Measurements from ENCODE around the gene IGF2. TPM values are rescaled to one million over a fixed set of nuclear protein-coding genes. Genes with fewer than 3 reads are reported as not detected.
A peak's percentile ranks its signal among the peaks of the same experiment; 100 is the strongest.

IGF2 gene
- total RNA-seq, 1 donor from 2014 or later, result 6.7 TPM

GRCh38 chr11:2093575-2094353 lies 45.4 kb downstream of the IGF2 start:
- DNase-seq (ENCODE audit: low read depth in 2 of 2), result no peak

DNA sequence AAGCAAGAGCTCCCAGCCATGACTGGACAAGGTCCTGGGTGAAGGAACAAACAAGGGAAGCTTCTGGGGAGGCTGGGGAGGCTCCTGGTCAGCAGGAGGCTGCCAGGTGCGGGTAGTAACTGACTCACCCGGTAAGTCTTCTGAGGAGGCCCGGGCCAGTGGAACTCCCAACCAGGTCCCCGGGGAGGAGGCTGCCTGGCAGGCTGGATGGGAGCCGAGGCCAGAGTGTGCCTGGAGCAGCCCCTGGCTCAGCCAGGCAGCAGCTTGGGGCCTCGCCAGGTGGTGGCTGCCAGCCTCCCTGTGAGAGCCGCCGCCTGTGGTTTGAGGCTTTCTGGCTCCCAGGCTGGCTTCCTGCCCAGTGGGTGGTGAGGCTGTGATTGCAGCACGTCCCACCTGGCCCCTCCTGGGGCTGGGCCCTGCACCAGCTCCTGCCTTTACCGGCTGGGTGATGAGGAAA lies 46.2 kb downstream of the IGF2 start:
- no peak for DNase-seq (ENCODE audit: low read depth in 2 of 2)

- DNase-seq (ENCODE audit: low read depth in 2 of 2), result no peak
Observed at GRCh38 chr11:2092464-2092910, 46.7 kb downstream of the IGF2 start.

DNA sequence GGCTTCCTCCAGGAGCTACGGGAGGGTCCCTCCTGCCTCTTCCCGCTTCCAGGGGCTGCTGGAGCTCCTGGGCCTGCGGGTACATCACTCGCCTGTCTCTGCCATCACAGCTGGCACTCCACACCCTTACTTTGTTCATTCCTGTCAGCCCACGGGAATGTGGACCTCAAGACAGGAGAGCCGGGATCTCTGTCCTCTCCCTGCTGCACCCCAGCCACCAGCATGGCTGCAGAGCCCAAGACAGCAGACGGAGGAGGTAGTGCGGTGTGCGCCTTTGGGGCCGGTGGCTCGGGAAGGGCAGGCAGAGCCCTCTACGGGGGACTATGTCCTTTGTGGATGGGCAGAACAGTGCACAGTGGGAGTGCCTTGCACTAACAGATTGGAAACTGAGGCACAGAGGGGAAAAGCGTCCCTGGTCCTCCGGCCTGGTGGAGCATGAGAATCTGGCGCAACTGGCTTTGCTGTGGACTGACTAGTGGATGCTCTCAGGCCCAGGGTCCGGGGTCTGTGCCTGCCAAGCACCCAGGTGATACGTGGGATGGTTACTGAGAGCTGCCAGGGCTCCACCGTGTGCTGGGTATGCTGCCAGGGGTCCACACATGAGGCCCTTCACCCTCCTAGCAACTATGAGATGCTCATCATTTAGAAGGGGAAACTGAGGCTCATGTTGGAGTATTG lies 47.3 kb downstream of the IGF2 start:
- DNase-seq (ENCODE audit: low read depth in 2 of 2), result no peak

DNA sequence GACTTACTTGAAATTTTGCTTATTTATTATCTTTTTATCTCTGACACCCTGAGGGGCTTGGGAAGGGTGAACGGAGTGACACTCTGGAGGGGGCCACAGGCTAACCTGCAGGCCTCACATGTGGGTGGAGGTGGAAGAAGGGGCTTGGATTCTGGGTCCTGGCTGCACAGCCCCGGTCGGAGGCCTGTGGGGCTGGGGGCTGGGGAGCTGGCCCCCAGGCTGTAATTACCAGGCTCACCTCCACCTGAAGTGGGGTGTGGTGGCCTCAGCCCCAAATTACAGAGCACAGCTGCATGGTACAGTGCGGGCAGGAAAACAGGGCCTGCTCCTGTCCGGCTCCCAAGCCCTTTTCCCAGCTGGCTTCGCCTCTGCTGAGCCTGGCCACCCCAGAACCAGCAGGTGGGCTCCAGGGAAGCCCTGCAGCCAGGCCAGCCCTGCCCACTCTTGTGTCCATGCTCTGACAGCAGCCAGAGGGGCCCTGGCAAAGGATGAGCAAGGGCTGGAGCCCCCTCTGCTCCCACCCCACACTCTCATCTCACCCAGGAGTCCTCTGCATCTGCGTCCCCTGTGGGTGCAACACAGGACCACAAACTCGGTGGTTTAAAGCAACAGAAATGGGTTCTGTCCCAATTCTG lies 48.0 kb downstream of the IGF2 start:
- DNase-seq (ENCODE audit: low read depth in 2 of 2), result no peak

- DNase-seq (ENCODE audit: low read depth in 2 of 2), result no peak
Observed at GRCh38 chr11:2090172-2091111, 48.7 kb downstream of the IGF2 start.

DNA sequence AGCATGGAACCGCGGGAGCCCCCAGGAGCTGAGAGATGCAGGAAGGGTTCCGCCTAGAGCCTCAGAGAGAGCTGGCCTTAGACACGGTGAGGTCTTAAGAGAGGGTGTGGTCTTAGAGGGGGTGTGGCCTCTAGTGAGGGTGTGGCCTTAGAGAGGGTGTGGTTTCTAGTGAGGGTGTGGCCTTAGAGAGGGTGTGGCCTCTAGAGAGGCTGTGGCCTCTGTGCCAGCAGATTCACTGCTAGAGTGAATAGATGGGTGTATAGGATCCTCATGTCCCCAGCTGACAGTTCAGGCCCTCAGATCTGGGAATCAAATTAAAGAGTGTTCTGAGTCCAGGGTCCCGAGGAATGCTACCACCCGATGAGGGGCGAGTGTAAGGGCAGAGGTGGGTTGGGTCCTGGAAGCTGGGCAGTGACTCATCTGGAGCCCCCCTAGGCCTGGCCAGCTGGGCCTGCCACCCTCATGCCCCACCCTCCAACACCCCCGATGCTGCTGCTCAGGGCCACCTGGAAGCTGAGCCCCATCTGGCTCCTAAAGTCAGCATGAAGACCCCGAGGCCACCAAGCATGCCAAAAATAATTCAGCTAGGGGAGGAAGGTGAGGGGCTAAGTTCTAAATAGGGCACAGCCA lies 49.5 kb downstream of the IGF2 start:
- DNase-seq (ENCODE audit: low read depth in 2 of 2), result peak; percentile 37 to 52

- no peak for DNase-seq (ENCODE audit: low read depth in 2 of 2)
Observed at GRCh38 chr11:2088746-2089535, 50.2 kb downstream of the IGF2 start.

DNA sequence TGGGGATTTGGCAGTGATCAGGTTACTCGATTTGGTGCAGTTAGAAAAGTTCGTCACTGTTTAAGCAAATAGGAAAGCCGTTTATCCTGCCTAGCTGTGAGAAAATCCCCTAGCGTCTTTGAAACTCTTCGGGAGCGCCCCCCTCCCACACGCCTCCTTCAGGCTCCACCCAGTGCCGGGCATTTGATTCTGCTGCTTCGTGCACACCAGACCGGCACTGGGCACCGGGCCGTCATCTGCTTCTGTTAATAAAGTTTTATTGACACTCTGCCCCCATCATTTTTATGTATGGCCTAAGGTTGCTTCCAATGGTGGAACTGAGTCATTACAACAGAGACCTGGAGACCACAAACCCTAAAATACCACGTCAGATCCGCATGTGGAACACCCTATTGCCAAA lies 50.9 kb downstream of the IGF2 start:
- no peak for DNase-seq (ENCODE audit: low read depth in 2 of 2)

GRCh38 chr11:2086239-2087040 lies 52.7 kb downstream of the IGF2 start:
- DNase-seq (ENCODE audit: low read depth in 2 of 2), result no peak

- DNase-seq (ENCODE audit: low read depth in 2 of 2), result no peak
Observed at GRCh38 chr11:2085251-2086066, 53.7 kb downstream of the IGF2 start.

DNA sequence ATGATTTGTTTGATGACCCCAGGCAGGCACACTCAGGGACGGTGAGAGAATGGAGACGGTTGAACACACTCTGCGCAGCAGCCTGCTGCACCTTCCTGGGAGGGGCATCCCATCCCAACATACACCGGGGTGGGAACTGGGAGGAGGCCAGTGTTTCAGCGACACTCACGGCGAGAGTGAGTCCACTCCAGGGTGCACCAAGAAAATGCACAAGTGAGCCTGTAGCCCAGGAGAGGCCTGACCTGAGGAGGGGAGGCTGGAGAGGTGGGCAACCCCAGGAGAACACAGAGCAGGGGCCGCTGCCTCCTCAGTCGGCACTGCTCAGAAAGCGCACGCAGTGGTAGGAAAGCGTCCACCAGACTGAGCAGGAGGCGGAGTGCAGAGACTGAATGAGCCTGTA lies 54.5 kb downstream of the IGF2 start:
- DNase-seq (ENCODE audit: low read depth in 2 of 2), result no peak

Other genes starting within 250 kb of the IGF2 start
- gene PRR33, start 247.5 kb downstream of the IGF2 start, total RNA-seq, result not detected in 2 replicates
- not detected in 2 replicates for gene TNNT3, start 219.7 kb downstream of the IGF2 start, total RNA-seq
- 58.0 and 77.6 TPM in 2 replicates for gene MRPL23, start 192.1 kb downstream of the IGF2 start, total RNA-seq
- gene H19, start 141.5 kb downstream of the IGF2 start, total RNA-seq, result 20.0 and 53.6 TPM in 2 replicates
- not detected in 2 replicates for gene INS, start 21.8 kb upstream of the IGF2 start, total RNA-seq
- gene TH, start 32.4 kb upstream of the IGF2 start, total RNA-seq, result under 0.01 TPM in 1 of 2 replicates, not detected in the other
- gene ASCL2, start 131.2 kb upstream of the IGF2 start, total RNA-seq, result under 0.01 TPM in 1 of 2 replicates, not detected in the other
- gene C11orf21, start 162.5 kb upstream of the IGF2 start, total RNA-seq, result not detected in 2 replicates
- not detected in 2 replicates for gene TSPAN32, start 162.6 kb upstream of the IGF2 start, total RNA-seq
- 140 and 212 TPM in 2 replicates for gene CD81, start 237.9 kb upstream of the IGF2 start, total RNA-seq

All from lung microvascular endothelial cell (primary cell).